GM21619 (cell line): ENCODE results near the gene TM9SF2.

Experiments
- ATAC-seq: cut with Tn5 transposase; IDR thresholded peaks from one replicate; pipeline ENCODE4 v1.9.1; 2021; ENCODE audit not compliant: unreplicated experiment

The TM9SF2 gene

DNA sequence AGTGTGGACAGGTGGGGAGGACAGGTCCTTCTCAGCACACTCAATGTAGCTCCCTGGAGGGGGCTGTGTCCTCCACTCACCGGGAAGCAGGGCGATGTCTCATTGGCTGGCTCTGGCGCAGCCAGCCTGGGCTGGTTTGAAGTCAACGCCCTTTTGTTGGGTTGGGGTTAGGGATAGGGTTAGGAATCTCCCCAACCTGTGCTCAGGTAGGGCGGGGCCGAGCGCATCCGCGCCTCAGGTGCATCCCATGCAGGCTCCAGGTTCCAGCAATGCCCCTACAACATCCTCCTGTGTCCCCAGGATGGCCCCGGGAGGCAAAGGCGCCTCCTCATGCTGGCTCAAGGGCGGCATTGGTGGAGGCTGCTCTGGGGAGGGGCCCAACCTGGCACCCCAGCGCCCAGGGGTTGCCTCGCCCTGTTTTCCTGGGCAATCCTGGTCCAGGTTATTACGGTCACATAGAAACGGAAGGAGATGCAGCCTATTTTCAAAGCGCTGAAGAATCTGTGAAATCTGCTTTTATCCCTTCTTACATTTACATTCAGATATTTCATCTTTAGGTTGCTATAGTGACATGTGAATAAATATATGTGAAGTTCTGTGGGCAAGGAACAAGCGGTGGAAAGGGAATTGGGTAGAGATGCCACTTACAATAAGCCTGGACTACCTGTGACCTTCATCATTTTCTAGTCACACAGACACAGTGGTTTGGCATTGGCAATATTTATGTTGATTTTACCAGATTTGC, 74.3 kb downstream of the TM9SF2 start:
- ATAC-seq: no peak

DNA sequence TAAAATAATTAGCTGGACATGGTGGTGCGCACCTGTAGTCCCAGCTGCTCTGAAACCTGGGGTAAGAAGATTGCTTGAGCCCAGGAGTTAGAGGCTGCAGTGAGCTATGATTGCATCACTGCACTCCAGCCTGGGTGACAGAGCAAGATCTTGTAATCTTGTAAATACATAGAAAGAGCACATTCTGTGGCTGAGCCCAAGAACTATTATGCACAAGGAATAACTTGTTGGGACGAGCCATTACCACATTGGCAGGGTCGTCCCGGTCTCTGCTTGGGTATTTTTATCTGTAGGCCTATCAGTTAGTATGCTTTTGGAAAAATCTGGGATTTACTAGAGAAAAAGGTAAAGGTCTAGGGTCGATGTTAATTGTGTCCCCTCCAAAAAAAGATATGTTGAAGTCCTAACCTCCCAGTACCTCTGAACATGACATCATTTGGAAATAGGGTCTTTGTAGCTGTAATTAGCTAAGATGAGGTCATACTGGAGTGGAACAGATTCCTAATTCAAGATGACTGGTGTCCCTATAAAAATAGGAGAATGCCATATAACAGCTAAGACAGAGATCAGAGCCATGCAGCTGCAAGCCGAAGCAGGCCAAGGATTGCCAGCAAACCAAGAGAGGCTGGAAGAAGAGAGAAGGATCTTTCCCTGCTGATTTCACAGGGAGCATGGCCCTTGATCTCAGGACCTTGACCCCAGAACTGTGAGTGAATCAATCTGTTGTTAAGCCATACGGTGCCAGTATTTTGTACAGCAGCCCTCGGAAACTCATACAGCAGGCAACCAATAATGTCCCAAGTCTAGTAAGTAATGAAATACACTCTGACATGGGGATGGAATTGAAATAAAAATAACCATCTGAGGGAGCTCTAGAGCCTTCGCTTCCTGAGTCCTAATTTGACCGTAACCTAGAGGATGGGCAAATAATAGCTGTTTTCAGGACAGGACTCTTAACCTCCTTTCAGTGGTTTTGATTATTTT, 77.0 kb downstream of the TM9SF2 start:
- no peak for ATAC-seq

DNA sequence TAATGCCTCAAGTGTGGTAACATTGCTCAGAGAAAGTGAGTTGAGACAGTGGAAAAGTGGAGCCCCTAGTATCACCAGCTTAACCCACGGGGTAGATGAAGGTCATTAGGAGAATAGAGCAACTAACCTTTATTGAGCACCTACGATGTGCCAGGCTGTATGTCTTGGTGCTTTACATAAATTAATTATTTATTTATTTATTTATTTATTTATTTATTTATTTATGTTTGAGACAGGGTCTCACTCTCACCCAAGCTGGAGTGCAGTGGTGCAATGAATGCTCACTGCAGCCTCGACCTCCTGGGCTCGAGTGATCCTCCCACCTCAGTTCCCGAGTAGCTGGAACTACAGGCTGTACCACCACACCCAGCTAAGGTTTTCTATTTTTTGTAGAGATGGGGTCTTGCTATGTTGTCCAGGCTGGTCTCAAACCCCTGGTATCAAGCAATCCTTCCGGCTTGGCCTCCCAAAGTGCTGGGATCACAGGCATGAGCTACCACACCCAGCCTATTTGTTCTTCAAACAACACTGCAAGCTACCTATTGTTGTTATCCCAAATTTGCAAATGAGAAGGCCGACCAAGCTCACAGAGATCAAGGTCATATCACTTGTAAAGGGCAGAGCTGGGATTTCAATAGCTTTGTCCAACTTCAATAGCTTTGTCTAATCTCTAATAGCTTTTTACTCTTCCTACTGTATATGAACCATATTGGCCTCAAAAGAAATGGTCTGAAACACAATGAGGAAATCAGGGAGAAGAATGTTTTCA, 79.4 kb downstream of the TM9SF2 start:
- no peak for ATAC-seq

DNA sequence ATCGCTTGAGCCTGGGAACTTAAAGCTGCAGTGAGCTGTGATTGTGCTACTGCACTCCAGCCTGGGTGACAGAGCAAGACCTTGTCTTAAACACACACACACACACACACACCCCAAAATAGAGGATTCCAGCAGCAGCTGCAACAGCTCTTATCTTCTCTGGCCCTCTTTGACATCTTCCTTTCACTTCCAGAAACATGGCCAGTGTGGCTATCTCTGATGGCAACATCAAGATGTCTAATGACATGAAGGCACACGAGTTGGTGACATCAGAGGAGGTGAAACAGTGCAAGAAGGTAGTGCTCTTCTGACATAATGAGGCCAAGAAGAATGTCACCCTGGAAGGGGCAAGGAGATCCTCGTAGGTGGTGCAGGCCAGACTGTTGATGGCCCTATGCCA, 81.2 kb downstream of the TM9SF2 start:
- ATAC-seq: no peak

DNA sequence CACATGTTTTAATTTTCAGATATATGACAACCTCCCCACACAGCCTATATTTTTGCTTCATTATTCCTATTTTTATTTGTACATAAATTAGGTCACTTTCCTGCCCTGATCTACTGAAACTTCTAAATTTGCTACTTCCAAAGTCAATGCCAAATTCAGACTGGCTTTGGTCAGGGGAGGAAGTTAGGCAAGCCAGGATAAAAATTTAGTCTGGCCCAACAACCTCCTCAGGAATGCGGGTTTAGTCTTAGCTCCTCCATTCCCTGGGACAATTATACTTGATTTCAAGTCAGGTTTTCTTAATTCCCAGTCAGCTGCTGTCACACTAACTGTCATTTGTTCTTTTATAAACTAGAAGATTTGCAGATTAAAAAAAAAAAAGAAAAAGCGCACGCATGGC, 84.3 kb downstream of the TM9SF2 start:
- ATAC-seq: no peak

DNA sequence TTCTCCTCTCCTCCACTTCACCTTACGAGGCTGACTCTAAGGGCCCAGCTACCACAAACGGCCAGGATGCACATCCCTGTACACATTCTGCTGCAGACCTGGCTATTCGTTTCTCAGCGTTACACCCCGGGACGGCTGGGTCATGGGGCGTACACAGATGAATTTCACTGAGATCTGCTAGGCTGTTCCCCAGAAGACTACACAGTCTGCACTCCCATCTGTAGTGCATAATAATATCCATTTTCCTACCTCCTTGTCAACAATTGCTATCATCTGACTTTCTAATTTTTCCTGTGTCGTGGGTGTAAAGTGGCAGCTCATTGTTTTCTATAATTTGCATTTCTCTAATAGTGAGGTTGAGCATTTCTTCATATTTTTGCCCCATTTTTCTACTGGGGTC, 85.7 kb downstream of the TM9SF2 start:
- ATAC-seq: no peak

DNA sequence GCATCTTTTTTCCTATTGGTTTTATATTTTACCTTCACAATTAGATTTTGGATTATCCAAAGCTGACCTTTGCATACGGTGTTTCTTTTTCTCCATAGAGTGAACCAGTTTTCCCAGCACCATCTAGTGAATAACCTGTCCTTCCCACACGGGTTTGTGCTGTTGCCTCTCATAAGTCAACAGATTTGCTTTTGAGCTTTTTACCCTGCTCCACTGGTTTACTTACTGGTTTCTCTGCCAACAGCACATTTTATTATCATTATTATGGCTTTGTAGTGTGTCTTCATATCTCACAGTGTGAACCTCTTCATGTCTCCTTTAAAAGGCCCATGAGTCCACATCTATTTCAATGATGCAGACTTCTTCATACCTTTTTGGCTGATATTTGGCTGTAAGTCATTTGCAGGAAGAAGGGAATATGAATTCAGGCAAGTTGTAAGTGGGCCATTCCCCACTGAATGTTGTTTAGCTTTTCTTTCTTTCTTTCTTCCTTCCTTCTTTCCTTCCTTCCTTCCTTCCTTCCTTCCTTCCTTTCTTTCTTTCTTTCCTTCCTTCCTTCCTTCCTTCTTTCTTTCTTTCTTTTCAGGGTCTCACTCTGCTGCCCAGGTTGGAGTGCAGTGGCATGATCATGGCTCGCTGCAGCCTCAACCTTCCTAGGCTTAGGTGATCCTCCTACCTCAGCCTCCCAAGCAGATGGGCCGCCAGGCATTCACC, 86.8 kb downstream of the TM9SF2 start:
- no peak for ATAC-seq

DNA sequence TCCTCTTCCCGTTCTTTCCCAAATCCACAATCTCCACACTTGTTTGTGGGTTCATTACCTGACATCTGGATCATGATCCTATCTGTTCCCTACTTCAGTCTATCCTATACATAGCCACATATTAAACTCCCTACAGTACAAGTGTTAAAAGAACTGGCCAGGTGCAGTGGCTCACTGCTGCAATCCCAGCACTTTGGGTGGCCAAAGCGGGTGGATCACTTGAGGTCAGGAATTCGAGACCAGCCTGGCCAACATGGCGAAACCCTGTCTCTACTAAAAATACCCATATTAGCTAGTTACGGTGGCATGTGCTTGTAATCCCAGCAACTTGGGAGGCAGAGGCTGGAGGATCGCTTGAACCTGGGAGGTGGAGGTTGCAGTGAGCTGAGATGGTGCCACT, 88.3 kb downstream of the TM9SF2 start:
- ATAC-seq: no peak

DNA sequence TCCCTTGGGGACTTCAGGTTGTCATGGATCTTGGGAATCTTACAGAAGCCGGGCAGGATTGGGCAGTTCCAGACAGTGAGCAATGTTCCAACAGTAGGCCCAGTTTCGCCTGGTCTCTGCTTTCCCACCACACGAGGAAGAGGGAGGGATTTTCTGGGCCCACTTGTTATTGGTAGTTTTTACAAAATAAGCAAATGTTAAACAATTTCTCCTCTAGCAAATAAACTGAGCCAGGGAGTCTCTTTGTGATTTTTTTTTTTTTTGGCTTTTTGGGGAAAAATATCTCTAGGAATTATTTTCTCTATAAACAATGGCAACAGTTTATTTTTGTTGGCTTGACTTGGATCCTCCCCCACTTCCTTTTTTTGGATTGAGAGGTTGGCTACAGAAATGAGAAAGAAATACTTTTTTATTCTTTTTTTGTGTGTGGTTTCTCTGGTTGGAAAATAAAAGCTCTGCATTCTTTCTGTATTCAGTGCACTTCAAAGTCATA, 89.3 kb downstream of the TM9SF2 start:
- no peak for ATAC-seq

DNA sequence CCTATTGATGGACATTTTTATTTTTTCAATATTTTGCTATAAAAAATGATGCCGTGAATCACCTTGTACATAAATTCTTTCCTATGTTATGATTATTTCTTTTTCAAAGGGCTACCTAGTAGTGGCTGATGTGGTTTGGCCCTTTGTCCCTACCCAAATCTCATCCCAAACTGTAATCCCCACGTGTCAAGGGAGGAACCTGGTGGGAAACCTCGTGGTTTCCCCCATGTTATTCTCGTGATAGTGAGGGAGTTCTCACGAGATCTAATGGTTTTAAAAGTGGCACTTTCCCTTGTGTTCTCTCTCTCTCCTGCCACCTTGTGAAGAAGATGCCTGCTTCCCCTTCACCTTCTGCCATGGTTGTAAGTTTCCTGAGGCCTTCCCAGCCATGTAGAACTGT, 94.9 kb downstream of the TM9SF2 start:
- ATAC-seq: no peak

DNA sequence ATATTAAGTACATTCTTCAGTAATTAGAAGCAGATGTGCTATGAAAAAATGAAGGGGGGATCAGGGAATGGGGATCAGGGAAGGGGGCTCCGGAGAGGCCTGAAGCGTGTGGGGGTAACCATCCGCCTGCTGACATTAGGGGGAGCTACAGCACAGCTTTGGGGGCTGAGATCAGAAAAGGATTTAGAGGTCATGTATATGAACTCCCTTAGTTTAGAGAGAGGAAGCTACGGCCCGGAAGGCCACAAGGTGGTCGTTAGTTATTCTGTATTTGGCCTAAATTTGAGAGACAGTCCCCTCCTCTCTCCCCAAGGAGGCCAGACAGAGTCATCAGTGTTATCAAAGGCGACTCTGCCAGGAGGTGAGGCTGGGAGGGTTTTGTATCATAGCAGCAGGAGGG, 99.0 kb downstream of the TM9SF2 start:
- ATAC-seq: no peak

DNA sequence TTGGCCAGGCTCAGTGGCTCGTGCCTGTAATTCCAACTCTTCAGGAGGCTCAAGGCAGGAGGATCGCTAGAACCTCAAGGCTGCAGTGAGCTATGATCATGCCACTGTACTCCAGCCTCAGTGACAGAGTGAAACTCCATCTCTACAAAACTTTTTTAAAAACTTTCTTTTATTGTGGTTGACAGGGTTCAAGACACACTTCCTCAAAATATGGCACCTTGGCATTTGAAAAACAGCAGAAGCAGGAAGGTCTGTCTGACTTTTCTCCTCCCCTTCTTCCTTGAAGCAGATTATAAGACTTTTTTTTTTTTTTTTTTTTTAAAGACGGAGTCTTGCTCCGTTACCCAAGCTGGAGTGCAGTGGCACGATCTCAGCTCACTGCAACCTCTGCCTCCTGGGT, 100.3 kb downstream of the TM9SF2 start:
- ATAC-seq: no peak

DNA sequence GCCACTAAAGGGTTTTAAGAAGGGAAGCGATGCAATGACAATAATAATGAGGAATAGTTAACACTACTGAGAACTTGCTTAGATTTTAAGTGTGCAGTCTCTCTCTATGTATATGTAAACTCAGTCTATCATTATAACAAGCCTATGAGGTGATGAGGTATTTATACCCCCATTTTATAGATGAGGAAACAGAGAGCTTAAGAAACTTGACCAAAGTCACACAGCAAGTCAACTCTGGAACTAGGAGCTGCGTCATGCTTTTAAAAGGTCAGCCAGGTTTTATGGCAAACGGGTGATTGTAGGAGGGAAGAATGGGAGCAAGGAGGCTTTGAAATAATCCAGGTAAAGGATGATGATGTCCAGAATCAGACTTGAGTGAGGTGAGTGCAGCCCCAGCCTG, 103.4 kb downstream of the TM9SF2 start:
- no peak for ATAC-seq

DNA sequence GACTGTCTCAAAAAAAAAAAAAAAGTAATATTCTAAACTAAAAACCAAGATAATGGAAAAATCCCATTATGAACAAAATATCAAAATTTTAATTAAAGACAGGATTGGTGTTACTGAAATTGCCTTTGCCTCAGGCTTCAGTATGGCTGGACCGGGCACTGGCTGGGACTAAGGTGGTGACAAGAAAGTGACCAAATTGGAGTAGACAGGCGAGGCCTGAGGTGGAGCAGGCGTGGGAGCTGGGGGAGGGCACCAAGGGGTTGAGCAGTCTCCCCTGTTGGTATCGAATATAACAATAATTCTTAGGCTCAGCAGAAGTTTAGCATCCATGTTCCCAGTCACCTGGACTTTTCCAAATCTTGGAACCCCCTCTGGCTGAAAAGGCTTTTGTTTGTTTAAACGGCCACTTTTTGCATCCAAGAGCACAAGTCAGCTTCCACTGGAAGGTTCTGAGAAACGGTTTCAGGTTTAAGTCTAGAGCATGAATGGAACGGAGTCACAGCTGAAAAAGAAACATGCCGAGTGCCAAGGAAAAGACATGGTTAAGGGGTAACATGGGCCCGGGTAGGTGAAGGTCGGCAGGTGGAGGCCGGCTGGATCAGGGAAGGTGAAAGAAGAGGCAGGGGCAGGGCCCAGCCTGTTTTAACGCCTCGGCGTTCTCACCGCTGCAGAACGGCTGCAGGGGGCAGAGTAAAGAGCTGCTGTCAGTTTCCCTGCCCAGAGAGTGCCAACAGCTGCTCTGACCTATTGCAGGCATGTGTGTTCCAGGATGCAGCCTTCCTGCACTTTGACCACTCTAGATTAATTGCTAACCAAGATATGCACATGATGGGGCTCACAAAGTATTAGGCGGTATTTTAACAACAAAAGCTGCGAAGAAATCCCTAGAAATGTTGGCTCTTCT, 104.4 kb downstream of the TM9SF2 start:
- ATAC-seq: peak; percentile 60

DNA sequence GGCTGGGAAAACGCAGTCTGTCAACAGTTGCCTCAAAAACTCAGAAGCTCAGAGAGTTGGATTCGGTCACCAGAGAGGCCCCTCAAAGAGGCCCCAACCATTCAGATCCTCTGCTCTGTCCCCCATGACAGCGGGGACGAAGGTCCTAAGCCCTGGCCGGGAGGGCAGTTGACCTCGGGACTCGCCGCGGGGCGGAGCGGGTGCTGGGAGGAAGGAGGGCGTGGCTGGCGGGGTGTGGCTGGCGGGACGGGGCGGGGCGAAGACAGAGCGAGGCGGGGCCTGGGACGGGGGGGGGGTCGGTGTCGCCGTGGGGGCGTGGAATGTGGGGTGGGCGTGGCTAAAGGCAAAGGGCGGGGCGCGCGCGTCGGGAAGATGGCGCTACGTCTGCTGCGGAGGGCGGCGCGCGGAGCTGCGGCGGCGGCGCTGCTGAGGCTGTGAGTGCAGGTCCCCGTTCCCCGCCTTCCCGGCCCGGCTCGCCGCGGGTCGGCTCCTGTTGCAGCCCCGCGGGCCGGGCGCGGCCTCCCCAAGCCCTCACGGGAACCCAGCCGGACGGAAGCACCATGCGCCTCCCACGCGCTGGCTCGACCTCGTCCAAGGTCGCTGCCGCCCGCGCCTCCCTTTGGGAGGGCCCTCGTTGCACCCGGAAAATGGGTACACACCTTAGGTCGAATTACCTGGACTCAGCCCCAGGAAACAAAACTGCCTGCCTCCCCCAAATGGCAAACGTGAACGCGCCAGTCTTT, 105.2 kb downstream of the TM9SF2 start, which contains the start of gene CLYBL:
Gene CLYBL (plus strand): TSS at position 367 of the 743 bp plus-strand sequence.
- peak; percentile 76 for ATAC-seq

DNA sequence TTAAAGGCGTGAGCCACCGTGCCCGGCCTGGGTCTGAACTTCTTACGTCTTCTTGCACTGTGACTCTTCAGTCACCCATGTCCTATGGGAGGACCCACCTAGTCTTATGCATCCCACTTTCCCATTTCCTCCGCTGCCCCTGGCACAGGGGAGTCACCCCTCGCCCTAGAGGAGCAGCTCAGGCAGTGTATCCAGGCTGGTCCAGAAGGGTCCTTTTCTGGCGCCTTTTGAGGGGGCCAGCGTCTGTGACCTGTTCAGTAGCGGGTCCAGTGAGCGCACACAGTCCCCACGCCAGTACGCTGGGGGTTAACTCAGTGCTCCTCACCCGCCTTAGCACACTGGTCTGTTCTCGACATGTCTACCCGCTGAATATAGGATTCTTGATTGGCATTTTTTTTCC, 107.1 kb downstream of the TM9SF2 start:
- ATAC-seq: no peak

DNA sequence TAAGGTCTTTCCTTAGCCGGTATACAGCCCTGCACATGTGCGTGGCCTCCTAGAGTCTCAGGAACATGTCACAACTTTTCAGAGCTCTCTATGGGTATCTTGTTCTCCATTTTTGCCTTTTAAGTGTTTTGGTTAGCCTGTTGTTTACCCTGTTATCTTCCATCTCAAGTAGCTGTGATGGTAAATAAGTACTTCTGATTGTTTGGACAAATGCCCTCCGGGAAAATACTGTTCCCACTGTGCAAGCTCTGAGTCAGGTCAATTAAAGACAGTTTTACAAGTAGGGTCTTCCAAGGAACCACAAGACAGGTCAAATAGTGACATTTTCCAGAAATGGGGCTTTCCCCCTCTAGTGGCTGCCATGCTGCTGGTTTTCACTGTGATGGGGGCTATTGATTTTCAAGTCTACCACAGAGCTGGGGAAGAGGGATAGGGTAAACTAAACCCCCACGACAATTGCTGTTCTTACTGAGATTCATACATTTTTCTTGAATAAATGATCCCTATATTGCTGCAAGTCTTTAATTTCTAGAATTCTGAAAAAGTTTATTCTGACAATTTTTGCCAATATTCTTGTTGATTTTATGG, 109.5 kb downstream of the TM9SF2 start:
- no peak for ATAC-seq
